Mesendoderm (in vitro differentiated cells): ENCODE data around the gene SGMS1.

Experiments
- DNase-seq: peaks from one replicate; pipeline ENCODE4 v3.0.0; 2013
- H2AK5ac ChIP-seq: 2 replicates; pipeline ENCODE4 v1.6.1; 2013; ENCODE audit warnings: low read length, inconsistent platforms
- H2BK120ac ChIP-seq: 2 replicates; pipeline ENCODE4 v1.6.1; 2013; ENCODE audit warnings: low read depth, mild to moderate bottlenecking, low read length, moderate library complexity, mixed read lengths
- H2BK15ac ChIP-seq: replicated peaks from 2 replicates; pipeline ENCODE4 v1.6.1; 2013; ENCODE audit warnings: low read depth, mild to moderate bottlenecking, moderate library complexity
- H2BK5ac ChIP-seq: 2 replicates; pipeline ENCODE4 v1.6.1; 2013; ENCODE audit warnings: low read length, inconsistent platforms
- H3K18ac ChIP-seq: 2 replicates; pipeline ENCODE4 v1.6.1; 2013; ENCODE audit warnings: mild to moderate bottlenecking, low read length, mixed read lengths
- H3K23ac ChIP-seq: one replicate; pipeline ENCODE4 v1.6.1; 2013; ENCODE audit warnings: low read length
- H3K27ac ChIP-seq: 2 replicates; pipeline ENCODE4 v1.5.1; 2013; ENCODE audit warnings: low read depth, mild to moderate bottlenecking, inconsistent platforms, low read length, moderate library complexity
- H3K27me3 ChIP-seq: 2 replicates; pipeline ENCODE4 v1.6.1; 2013; ENCODE audit warnings: low read length, control low read depth, mild to moderate bottlenecking, inconsistent platforms; ENCODE audit not compliant: insufficient read depth, poor library complexity
- H3K36me3 ChIP-seq: 2 replicates; pipeline ENCODE4 v1.6.1; 2013; ENCODE audit warnings: low read length, inconsistent platforms; ENCODE audit not compliant: control insufficient read depth, insufficient read depth
- H3K4ac ChIP-seq: one replicate; pipeline ENCODE4 v1.6.1; 2013; ENCODE audit warnings: low read depth, mild to moderate bottlenecking, low read length, moderate library complexity
- H3K4me1 ChIP-seq: 2 replicates; pipeline ENCODE4 v1.6.1; 2013; ENCODE audit warnings: low read depth, low read length, inconsistent platforms; ENCODE audit not compliant: control insufficient read depth
- H3K4me2 ChIP-seq: 2 replicates; pipeline ENCODE4 v1.6.1; 2013; ENCODE audit warnings: low read length
- H3K4me3 ChIP-seq: 2 replicates; pipeline ENCODE4 v1.5.1; 2013; ENCODE audit warnings: mild to moderate bottlenecking, low read length
- H3K56ac ChIP-seq: one replicate; pipeline ENCODE4 v1.6.1; 2013; ENCODE audit warnings: low read length
- H3K79me1 ChIP-seq: 2 replicates; pipeline ENCODE4 v1.6.1; 2013; ENCODE audit warnings: low read length, inconsistent platforms
- H3K79me2 ChIP-seq: 2 replicates; pipeline ENCODE4 v1.6.1; 2013; ENCODE audit warnings: mild to moderate bottlenecking, low read length; ENCODE audit not compliant: control insufficient read depth, insufficient read depth
- H3K9ac ChIP-seq: 2 replicates; pipeline ENCODE4 v1.6.1; 2013; ENCODE audit warnings: low read length, inconsistent platforms
- H4K5ac ChIP-seq: one replicate; pipeline ENCODE4 v1.6.1; 2013; ENCODE audit warnings: low read length
- H4K8ac ChIP-seq: one replicate; pipeline ENCODE4 v1.6.1; 2013; ENCODE audit warnings: low read depth, mild to moderate bottlenecking, control low read depth, low read length, moderate library complexity
- WGBS: extraction: QIAGEN DNeasy Blood & Tissue Kit; methylation state at CpG from one replicate; pipeline ENCODE4 v1.1.7; 2013; ENCODE audit warnings: low lambda C conversion rate, missing lambda C conversion rate; ENCODE audit not compliant: insufficient coverage; ENCODE audit errors: extremely low coverage; 5-methylcytosine and 5-hydroxymethylcytosine counted together

SGMS1 gene

DNA sequence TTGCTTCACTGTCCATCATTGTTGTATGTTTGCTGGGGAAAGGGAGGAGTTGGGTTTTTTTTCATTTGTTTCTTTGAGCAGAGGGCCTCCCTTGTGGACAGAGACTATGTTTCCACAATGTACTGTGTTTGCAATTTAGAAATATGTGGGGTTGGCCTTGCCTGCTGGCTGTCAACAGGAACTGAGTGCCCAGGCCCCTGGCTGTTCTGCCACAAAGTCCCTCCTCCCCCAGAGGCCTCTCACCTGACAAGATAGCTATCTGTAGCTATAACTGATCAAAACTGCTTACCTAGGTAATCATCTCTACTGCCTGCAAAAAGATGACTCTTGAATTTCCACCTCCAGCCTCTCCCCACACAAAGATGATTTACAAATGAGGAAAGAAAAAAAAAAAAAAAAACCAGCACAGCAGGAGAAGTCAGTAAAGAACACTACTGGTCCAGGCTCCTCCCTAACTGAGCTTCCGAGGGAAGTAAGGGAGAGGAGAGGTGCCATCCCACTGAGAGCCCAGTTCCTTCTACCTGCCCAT, 121.8 kb downstream of the SGMS1 start:
- no CpG with 5 or more reads among the region's 1 CpG for WGBS
- H3K4me3 ChIP-seq = no peak overlapping the region

DNA sequence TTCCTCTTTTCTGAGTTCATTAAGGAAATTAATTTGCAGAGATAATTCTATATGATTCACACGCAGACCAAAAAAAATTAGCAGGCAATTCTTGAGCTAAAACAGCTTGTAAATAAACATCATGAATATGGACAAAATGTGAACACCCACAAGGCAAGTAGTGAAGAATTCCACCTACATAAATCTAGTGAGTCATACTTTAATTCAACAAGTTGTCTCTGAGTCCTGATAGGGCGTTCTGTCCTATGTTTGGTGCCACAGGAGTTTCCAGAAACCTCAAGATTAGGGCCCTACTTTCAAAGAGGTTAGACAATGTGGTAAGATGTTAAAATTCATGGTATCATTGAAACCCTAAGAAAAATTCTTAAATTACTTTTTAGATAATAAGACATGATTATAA, 122.3 kb downstream of the SGMS1 start:
- Histone ChIP-seq H3K36me3 (no peaks in the 10 kb centered on the region), H2BK120ac (no peak overlapping the region), H2BK15ac (no peak overlapping the region), H4K5ac (no peak overlapping the region), H3K27ac (no peak overlapping the region), H3K9ac (no peak overlapping the region), H4K8ac (no peak overlapping the region), H3K56ac (no peak overlapping the region), H3K18ac (no peak overlapping the region), H3K79me1 (no peaks in the 10 kb centered on the region), H2BK5ac (no peak overlapping the region), H3K4ac (no peak overlapping the region), H3K4me3 (no peak overlapping the region), H3K23ac (no peak overlapping the region), H3K27me3 (no peaks in the 10 kb centered on the region), H3K4me2 (no peak overlapping the region), H3K4me1 (peaks cover 6% of the 10 kb centered on the region), H3K79me2 (no peaks in the 10 kb centered on the region), H2AK5ac (no peak overlapping the region)
- no CpG with 5 or more reads among the region's 2 CpGs for WGBS
- DNase-seq = no peak

More for the DNA sequence above, 121.8 kb downstream of the SGMS1 start:
- Histone ChIP-seq H3K27ac (no peak overlapping the region), H2BK15ac (no peak overlapping the region), H4K5ac (no peak overlapping the region), H3K36me3 (no peaks in the 10 kb centered on the region), H2BK5ac (no peak overlapping the region), H3K4me1 (peaks cover 6% of the 10 kb centered on the region), H3K4me2 (no peak overlapping the region), H3K79me2 (no peaks in the 10 kb centered on the region), H3K79me1 (no peaks in the 10 kb centered on the region), H3K23ac (no peak overlapping the region), H3K18ac (no peak overlapping the region), H3K27me3 (no peaks in the 10 kb centered on the region), H3K4ac (no peak overlapping the region), H2BK120ac (no peak overlapping the region), H3K9ac (no peak overlapping the region), H2AK5ac (no peak overlapping the region), H4K8ac (no peak overlapping the region), H3K56ac (no peak overlapping the region)
- DNase-seq = peak; percentile 52

DNA sequence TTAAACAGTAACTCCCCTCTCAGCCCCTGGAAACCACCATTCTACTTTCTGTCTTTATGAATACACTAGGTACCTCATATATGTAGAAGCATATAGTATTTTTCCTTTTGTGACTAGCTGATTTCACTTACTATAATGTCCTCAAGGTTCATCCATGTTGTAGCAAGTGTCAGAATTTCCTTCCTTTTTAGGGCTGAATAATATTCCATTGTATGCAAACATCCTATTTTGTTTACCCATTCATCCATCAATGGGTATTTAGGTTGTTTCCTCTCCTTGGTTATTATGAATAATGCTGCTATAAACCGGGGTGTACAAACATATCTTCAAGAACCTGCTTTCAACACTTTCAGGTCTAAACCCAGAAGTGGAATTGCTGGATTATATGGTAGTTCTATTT, 125.3 kb downstream of the SGMS1 start:
- Histone ChIP-seq H2AK5ac (no peak overlapping the region), H3K4me1 (peaks cover 2% of the 10 kb centered on the region), H3K36me3 (no peaks in the 10 kb centered on the region), H3K18ac (no peak overlapping the region), H3K27me3 (no peaks in the 10 kb centered on the region), H3K4me2 (no peak overlapping the region), H2BK5ac (no peak overlapping the region), H4K5ac (no peak overlapping the region), H3K79me2 (no peaks in the 10 kb centered on the region), H2BK15ac (no peak overlapping the region), H3K27ac (no peak overlapping the region), H3K56ac (no peak overlapping the region), H2BK120ac (no peak overlapping the region), H3K4me3 (no peak overlapping the region), H3K79me1 (no peaks in the 10 kb centered on the region), H4K8ac (no peak overlapping the region), H3K9ac (no peak overlapping the region), H3K23ac (no peak overlapping the region), H3K4ac (no peak overlapping the region)
- DNase-seq = no peak
- no CpG with 5 or more reads among the region's 1 CpG for WGBS

DNA sequence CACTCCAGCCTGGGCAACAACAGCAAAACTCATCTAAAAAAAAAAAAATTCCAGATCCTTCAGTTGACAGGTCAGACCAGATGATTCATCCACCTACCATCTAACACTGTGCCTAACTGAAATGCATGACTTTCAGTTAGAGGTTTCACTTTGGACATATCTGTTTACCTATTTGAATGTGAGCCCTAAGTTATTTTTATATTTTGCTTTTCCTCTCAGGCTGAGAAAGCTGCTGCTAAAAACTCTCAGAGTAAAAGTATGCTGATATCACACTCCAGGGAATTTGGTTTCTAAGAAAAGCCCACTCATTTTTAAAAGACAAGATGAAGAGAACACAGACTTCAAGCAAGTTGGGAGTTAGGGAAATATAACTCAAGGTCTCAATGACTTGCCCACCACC, 126.0 kb downstream of the SGMS1 start:
- H3K9ac ChIP-seq = no peak overlapping the region
- no peak overlapping the region for H2BK15ac ChIP-seq
- no peak overlapping the region for H4K8ac ChIP-seq
- no peak overlapping the region for H4K5ac ChIP-seq
- no peak overlapping the region for H2BK120ac ChIP-seq
- H2AK5ac ChIP-seq = no peak overlapping the region
- H3K79me1 ChIP-seq = no peaks in the 10 kb centered on the region
- no peaks in the 10 kb centered on the region for H3K79me2 ChIP-seq
- H3K36me3 ChIP-seq = no peaks in the 10 kb centered on the region
- no peak overlapping the region for H2BK5ac ChIP-seq
- no peak overlapping the region for H3K23ac ChIP-seq
- H3K4me1 ChIP-seq = no peaks in the 10 kb centered on the region
- no peaks in the 10 kb centered on the region for H3K27me3 ChIP-seq
- peak overlapping the region; percentile 36 for H3K4ac ChIP-seq
- no peak overlapping the region for H3K56ac ChIP-seq
- no peak for DNase-seq
- no peak overlapping the region for H3K4me3 ChIP-seq
- H3K4me2 ChIP-seq = no peak overlapping the region
- no peak overlapping the region for H3K18ac ChIP-seq
- H3K27ac ChIP-seq = no peak overlapping the region

DNA sequence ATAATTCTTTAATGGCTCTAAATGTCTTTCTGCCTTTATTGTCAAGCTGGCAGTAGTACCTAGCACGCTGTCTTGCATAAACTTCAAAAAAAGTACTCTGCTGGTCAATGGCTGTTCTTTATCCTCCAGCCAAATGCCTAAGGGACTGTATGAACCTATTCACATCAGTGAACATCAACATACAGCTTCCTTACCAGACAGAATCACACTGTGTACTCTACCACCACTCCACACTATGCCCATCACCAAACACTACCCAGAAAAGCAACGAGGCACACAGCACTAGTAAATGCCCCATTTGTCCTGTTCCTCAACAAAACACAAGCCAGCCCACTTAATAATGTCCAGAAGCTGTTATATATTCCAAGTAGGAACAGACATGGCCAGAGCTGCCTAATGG, 127.5 kb downstream of the SGMS1 start:
- Histone ChIP-seq H3K4me3 (no peak overlapping the region), H3K56ac (no peak overlapping the region), H4K5ac (no peak overlapping the region), H4K8ac (no peak overlapping the region), H2BK120ac (no peak overlapping the region), H2BK5ac (no peak overlapping the region), H2BK15ac (no peak overlapping the region), H3K79me1 (no peaks in the 10 kb centered on the region), H3K79me2 (no peaks in the 10 kb centered on the region), H3K36me3 (no peaks in the 10 kb centered on the region), H3K27ac (no peak overlapping the region), H3K27me3 (no peaks in the 10 kb centered on the region), H3K23ac (no peak overlapping the region), H3K4me1 (no peaks in the 10 kb centered on the region), H3K9ac (no peak overlapping the region), H3K4ac (no peak overlapping the region), H3K18ac (no peak overlapping the region), H3K4me2 (no peak overlapping the region), H2AK5ac (no peak overlapping the region)
- no peak for DNase-seq
- no CpG with 5 or more reads among the region's 2 CpGs for WGBS

DNA sequence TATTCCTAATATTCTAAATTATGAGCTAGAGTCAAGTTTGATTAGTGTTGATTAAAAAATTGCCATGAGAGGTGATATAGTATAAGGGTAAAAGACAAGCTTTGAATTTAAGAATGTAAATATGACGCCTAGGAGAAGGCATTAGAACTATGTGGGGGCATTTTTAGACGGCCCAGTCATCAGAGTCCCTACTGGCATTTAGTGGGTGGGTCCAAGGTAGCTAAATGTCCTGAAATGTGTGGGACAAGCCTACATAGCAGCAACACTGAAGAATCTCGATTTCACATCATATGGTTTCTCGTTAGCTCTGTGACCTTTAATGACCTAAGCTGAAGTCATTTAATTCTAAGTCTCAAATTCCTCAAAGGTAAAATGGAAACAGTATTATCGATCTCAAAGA, 133.5 kb downstream of the SGMS1 start:
- Histone ChIP-seq H3K9ac (no peak overlapping the region), H4K5ac (no peak overlapping the region), H2BK15ac (no peak overlapping the region), H3K27me3 (no peaks in the 10 kb centered on the region), H3K79me1 (no peaks in the 10 kb centered on the region), H3K23ac (no peak overlapping the region), H2AK5ac (no peak overlapping the region), H3K27ac (no peak overlapping the region), H3K4me2 (no peak overlapping the region), H2BK5ac (no peak overlapping the region), H3K56ac (no peak overlapping the region), H3K4me1 (no peaks in the 10 kb centered on the region), H3K4ac (no peak overlapping the region), H3K18ac (no peak overlapping the region), H4K8ac (no peak overlapping the region), H2BK120ac (no peak overlapping the region), H3K36me3 (no peaks in the 10 kb centered on the region), H3K4me3 (no peak overlapping the region), H3K79me2 (no peaks in the 10 kb centered on the region)
- WGBS = no CpG with 5 or more reads among the region's 5 CpGs
- DNase-seq = peak; percentile 55
